H9 (cell line): ENCODE measurements around the gene C3orf22. TPM values are rescaled to one million over a fixed set of nuclear protein-coding genes. Genes with fewer than 3 reads are reported as not detected.
A peak's percentile ranks its signal among the peaks of the same experiment; 100 is the strongest.

Experiments
- DNase-seq: peaks from one replicate; pipeline ENCODE4 v3.0.0-alpha.2; 2017
- H2AFZ ChIP-seq: one replicate; pipeline ENCODE4 v1.6.1; 2013; ENCODE audit warnings: mild to moderate bottlenecking, low read length, control low read depth, moderate library complexity
- H2AK5ac ChIP-seq: 2 replicates; pipeline ENCODE4 v1.6.1; 2013; ENCODE audit warnings: low read length, control low read depth, mixed read lengths; ENCODE audit not compliant: insufficient read length
- H2BK120ac ChIP-seq: one replicate; pipeline ENCODE4 v1.6.1; 2013; ENCODE audit warnings: low read depth, mild to moderate bottlenecking, low read length, control low read depth, inconsistent platforms; ENCODE audit not compliant: poor library complexity, severe bottlenecking
- H2BK12ac ChIP-seq: 2 replicates; pipeline ENCODE4 v1.6.1; 2013; ENCODE audit warnings: low read length, control low read depth, mixed read lengths, low read depth; ENCODE audit not compliant: insufficient read length
- H2BK15ac ChIP-seq: 2 replicates; pipeline ENCODE4 v1.6.1; 2013; ENCODE audit warnings: low read depth, low read length, control low read depth
- H2BK20ac ChIP-seq: one replicate; pipeline ENCODE4 v1.6.1; 2013; ENCODE audit warnings: low read depth, mild to moderate bottlenecking, low read length, control low read depth, inconsistent platforms; ENCODE audit not compliant: poor library complexity, severe bottlenecking
- H2BK5ac ChIP-seq: 2 replicates; pipeline ENCODE4 v1.6.1; 2013; ENCODE audit warnings: low read length, control low read depth, mixed read lengths; ENCODE audit not compliant: insufficient read length
- H3K14ac ChIP-seq: 2 replicates; pipeline ENCODE4 v1.6.1; 2013; ENCODE audit warnings: low read length, control low read depth; ENCODE audit not compliant: insufficient read depth
- H3K18ac ChIP-seq: 2 replicates; pipeline ENCODE4 v1.6.1; 2013; ENCODE audit warnings: low read depth, mild to moderate bottlenecking, mixed read lengths, low read length, control low read depth; ENCODE audit not compliant: insufficient read length
- H3K23ac ChIP-seq: 2 replicates; pipeline ENCODE4 v1.6.1; 2013; ENCODE audit warnings: low read length, control low read depth, mixed read lengths, low read depth; ENCODE audit not compliant: insufficient read length
- H3K23me2 ChIP-seq: 2 replicates; pipeline ENCODE4 v1.6.1; 2013; ENCODE audit warnings: low read depth, mild to moderate bottlenecking, mixed read lengths, low read length, control low read depth; ENCODE audit not compliant: insufficient read length, poor library complexity, severe bottlenecking
- H3K27ac ChIP-seq: 2 replicates; pipeline ENCODE4 v1.5.1; 2013; ENCODE audit warnings: low read length, control low read depth, mixed read lengths, low read depth; ENCODE audit not compliant: insufficient read length
- H3K27me3 ChIP-seq: 2 replicates; pipeline ENCODE4 v1.6.1; 2013; ENCODE audit warnings: low read length, control low read depth, inconsistent platforms; ENCODE audit not compliant: insufficient read depth
- H3K4ac ChIP-seq: 2 replicates; pipeline ENCODE4 v1.6.1; 2013; ENCODE audit warnings: low read depth, mild to moderate bottlenecking, control low read depth, inconsistent platforms, low read length, moderate library complexity
- H3K4me1 ChIP-seq: 2 replicates; pipeline ENCODE4 v1.6.1; 2013; ENCODE audit warnings: low read length, control low read depth, inconsistent platforms; ENCODE audit not compliant: insufficient read depth
- H3K4me2 ChIP-seq: 2 replicates; pipeline ENCODE4 v1.6.1; 2013; ENCODE audit warnings: low read length, control low read depth, mixed read lengths; ENCODE audit not compliant: insufficient read length, insufficient read depth
- H3K56ac ChIP-seq: 2 replicates; pipeline ENCODE4 v1.6.1; 2013; ENCODE audit warnings: low read depth, mild to moderate bottlenecking, mixed read lengths, low read length, control low read depth; ENCODE audit not compliant: insufficient read length
- H3K79me1 ChIP-seq: 2 replicates; pipeline ENCODE4 v1.6.1; 2013; ENCODE audit warnings: low read depth, mild to moderate bottlenecking, moderate library complexity, low read length, control low read depth, inconsistent platforms; ENCODE audit not compliant: insufficient read depth, poor library complexity, severe bottlenecking
- H3K79me2 ChIP-seq: 2 replicates; pipeline ENCODE4 v1.6.1; 2013; ENCODE audit warnings: low read length, control low read depth, inconsistent platforms; ENCODE audit not compliant: insufficient read depth
- H3K9ac ChIP-seq: 2 replicates; pipeline ENCODE4 v1.6.1; 2013; ENCODE audit warnings: low read length, control low read depth, mixed read lengths; ENCODE audit not compliant: insufficient read length; ENCODE audit errors: extremely low read depth
- H3K9me3 ChIP-seq: one replicate; pipeline ENCODE4 v1.6.1; 2013; ENCODE audit warnings: low read depth, low read length, inconsistent platforms; ENCODE audit not compliant: control insufficient read depth
- H3T11ph ChIP-seq: one replicate; pipeline ENCODE4 v1.6.1; 2013; ENCODE audit warnings: mild to moderate bottlenecking, low read length, control low read depth, inconsistent platforms
- H4K20me1 ChIP-seq: one replicate; pipeline ENCODE4 v1.6.1; 2013; ENCODE audit not compliant: control insufficient read depth, insufficient read length, insufficient read depth
- H4K5ac ChIP-seq: 2 replicates; pipeline ENCODE4 v1.6.1; 2013; ENCODE audit warnings: low read depth, mild to moderate bottlenecking, mixed read lengths, low read length, control low read depth; ENCODE audit not compliant: insufficient read length
- H4K8ac ChIP-seq: replicated peaks from 2 replicates; pipeline ENCODE4 v1.6.1; 2013; ENCODE audit warnings: low read length, control low read depth, mixed read lengths, low read depth; ENCODE audit not compliant: insufficient read length
- H4K91ac ChIP-seq: 2 replicates; pipeline ENCODE4 v1.6.1; 2013; ENCODE audit warnings: low read depth, mild to moderate bottlenecking, moderate library complexity, mixed read lengths, low read length, control low read depth; ENCODE audit not compliant: insufficient read length
- H3K27ac Mint-ChIP-seq, 3 experiments: 2 replicates in 2 of 3; 3 replicates in 1 of 3; pipeline ENCODE4 v1.8.0; 2020 to 2021; ENCODE audit warnings: mixed read lengths in 3 of 3, mild to moderate bottlenecking in 1 of 3, moderate library complexity in 1 of 3
- H3K27me3 Mint-ChIP-seq: 2 replicates; pipeline ENCODE4 v1.8.0; 2021; ENCODE audit warnings: low read depth, mild to moderate bottlenecking, moderate library complexity, mixed read lengths
- H3K36me3 Mint-ChIP-seq, 3 experiments: 2 replicates in 2 of 3; 3 replicates in 1 of 3; pipeline ENCODE4 v1.8.0; 2020 to 2021; ENCODE audit warnings: low read depth in 3 of 3, mixed read lengths in 3 of 3; ENCODE audit not compliant: insufficient read depth in 1 of 3
- H3K4me1 Mint-ChIP-seq, 2 experiments: 2 replicates each; pipeline ENCODE4 v1.8.0; 2020; ENCODE audit warnings: mixed read lengths in 2 of 2
- H3K4me3 Mint-ChIP-seq, 2 experiments: 2 replicates in 1 of 2; 3 replicates in 1 of 2; pipeline ENCODE4 v1.8.0; 2020 to 2021; ENCODE audit warnings: mild to moderate bottlenecking in 2 of 2, mixed read lengths in 2 of 2, moderate library complexity in 1 of 2
- H3K9me3 Mint-ChIP-seq, 2 experiments: 2 replicates in 1 of 2; 3 replicates in 1 of 2; pipeline ENCODE4 v1.8.0; 2020; ENCODE audit warnings: mild to moderate bottlenecking in 2 of 2, mixed read lengths in 2 of 2, moderate library complexity in 1 of 2
- WGBS: extraction: QIAGEN DNeasy Blood & Tissue Kit; methylation state at CpG from one replicate; pipeline ENCODE4 v1.1.7; 2013; ENCODE audit warnings: missing lambda C conversion rate, low lambda C conversion rate, mixed read lengths; ENCODE audit not compliant: insufficient read length; ENCODE audit errors: extremely low coverage; 5-methylcytosine and 5-hydroxymethylcytosine counted together
- total RNA-seq: library from RNA; stranded (reverse); gene quantifications from 2 replicates; pipeline ENCODE4 v1.2.1, GENCODE V29; 2021
- TF ChIP-seq, protein P1 (sequence below): fragments of 200-600 bp; sonication (generic); conservative IDR thresholded peaks from 3 replicates; pipeline ENCODE4 v1.8.0; 2021; ENCODE audit warnings: antibody characterized with exemption, mild to moderate bottlenecking

C3orf22 gene
- total RNA-seq, 1 experiment from 2014 or later = not detected

DNA sequence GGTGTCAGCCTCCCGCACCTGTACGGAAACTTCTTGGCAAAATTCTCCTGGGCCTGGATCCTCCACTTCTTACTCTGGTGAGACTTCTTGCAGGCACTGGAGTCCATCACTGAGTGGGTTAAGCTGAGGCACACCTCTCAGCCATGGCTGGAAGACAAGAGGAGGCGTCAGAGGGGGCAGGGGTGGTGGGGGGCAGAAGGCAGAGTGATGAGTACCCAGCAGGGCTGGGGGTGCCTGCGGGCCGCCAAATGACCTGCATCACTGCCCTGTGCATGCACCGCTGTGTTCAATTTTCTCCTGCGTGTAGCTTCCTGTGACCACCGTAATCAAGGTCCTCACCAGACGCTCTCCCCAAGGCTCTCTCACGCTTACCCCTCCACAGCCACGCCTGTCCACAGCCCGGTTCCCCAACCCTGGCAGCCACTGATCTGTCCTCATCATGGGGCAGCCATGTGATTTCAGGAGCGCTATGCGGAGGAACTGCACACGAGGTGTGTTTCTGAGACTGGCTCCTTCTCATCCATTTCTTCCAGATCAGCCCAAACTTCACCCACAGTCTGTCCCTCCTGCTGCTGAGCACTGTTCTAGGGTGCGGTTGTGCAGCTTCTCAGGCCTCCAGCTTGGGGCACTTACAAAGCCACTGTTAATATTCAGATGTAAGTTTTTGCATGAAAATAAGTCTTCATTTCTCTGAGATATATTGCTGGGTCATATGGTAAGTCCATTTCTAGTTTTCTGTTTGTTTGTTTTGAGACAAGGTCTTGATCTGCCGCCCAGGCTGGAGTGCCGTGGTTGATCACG is 5.2 kb downstream of the C3orf22 start:
- no peaks in the 10 kb centered on the region for H3K36me3 Mint-ChIP-seq
- H3K4me3 Mint-ChIP-seq = peak overlapping the region in 1 of 2 experiments; percentile 32; a peak in 1 of 5 replicates
- peaks cover 22 to 31% of the 10 kb centered on the region in 2 experiments for H3K4me1 Mint-ChIP-seq
- H3K23me2 ChIP-seq = no peaks in the 10 kb centered on the region
- no peak overlapping the region for H2BK12ac ChIP-seq
- H2BK20ac ChIP-seq = no peak overlapping the region
- no peak overlapping the region for H4K8ac ChIP-seq
- H2BK15ac ChIP-seq = no peak overlapping the region
- H4K5ac ChIP-seq = no peak overlapping the region
- H3K14ac ChIP-seq = peak overlapping the region; percentile 39; the same call in 1 of the 2 replicates
- H3K23ac ChIP-seq = no peak overlapping the region
- no peak overlapping the region for H3T11ph ChIP-seq
- peak; percentile 19 for DNase-seq
- no peak overlapping the region for H3K56ac ChIP-seq
- no peak overlapping the region for H3K18ac ChIP-seq
- H3K9me3 Mint-ChIP-seq = no peaks in the 10 kb centered on the region
- H3K4ac ChIP-seq = no peak overlapping the region
- no peak overlapping the region for H2AFZ ChIP-seq
- WGBS = no CpG with 5 or more reads among the region's 19 CpGs
- no peaks in the 10 kb centered on the region for H3K79me2 ChIP-seq
- H3K4me1 ChIP-seq = peaks cover 4% of the 10 kb centered on the region; the same call in 1 of the 2 replicates
- H2BK120ac ChIP-seq = no peak overlapping the region
- no peaks in the 10 kb centered on the region for H3K79me1 ChIP-seq
- H3K27me3 Mint-ChIP-seq = no peaks in the 10 kb centered on the region; the same call in 1 of the 2 replicates
- H4K20me1 ChIP-seq = no peaks in the 10 kb centered on the region
- TF ChIP-seq, protein P1, sequence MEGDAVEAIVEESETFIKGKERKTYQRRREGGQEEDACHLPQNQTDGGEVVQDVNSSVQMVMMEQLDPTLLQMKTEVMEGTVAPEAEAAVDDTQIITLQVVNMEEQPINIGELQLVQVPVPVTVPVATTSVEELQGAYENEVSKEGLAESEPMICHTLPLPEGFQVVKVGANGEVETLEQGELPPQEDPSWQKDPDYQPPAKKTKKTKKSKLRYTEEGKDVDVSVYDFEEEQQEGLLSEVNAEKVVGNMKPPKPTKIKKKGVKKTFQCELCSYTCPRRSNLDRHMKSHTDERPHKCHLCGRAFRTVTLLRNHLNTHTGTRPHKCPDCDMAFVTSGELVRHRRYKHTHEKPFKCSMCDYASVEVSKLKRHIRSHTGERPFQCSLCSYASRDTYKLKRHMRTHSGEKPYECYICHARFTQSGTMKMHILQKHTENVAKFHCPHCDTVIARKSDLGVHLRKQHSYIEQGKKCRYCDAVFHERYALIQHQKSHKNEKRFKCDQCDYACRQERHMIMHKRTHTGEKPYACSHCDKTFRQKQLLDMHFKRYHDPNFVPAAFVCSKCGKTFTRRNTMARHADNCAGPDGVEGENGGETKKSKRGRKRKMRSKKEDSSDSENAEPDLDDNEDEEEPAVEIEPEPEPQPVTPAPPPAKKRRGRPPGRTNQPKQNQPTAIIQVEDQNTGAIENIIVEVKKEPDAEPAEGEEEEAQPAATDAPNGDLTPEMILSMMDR = no peak
- no peak overlapping the region for H2BK5ac ChIP-seq
- H2AK5ac ChIP-seq = no peak overlapping the region
- peak overlapping the region in 1 of 3 experiments; percentile 23; a peak in 1 of 7 replicates for H3K27ac Mint-ChIP-seq
- H3K4me2 ChIP-seq = no peak overlapping the region
- no peak overlapping the region for H3K27ac ChIP-seq
- H3K9me3 ChIP-seq = no peaks in the 10 kb centered on the region
- H3K27me3 ChIP-seq = no peaks in the 10 kb centered on the region
- no peak overlapping the region for H3K9ac ChIP-seq
- H4K91ac ChIP-seq = no peak overlapping the region
